ENCODE results near the gene PIP5K1B. TPM values are rescaled to one million over a fixed set of nuclear protein-coding genes. Genes with fewer than 3 reads are reported as not detected.

The PIP5K1B gene
- total RNA-seq, 2 donors from 2014 or later, result 2.6 to 2.7 TPM

- intact Hi-C loops (cut with DNase I), result no loop called here
- no peak for DNase-seq (ENCODE audit: low spot score)
Measured at GRCh38 chr9:68925175-68925574, 220.1 kb downstream of the PIP5K1B start.

- DNase-seq (ENCODE audit: low spot score), result no peak
- intact Hi-C loops (cut with DNase I), result no loop called here
Measured at GRCh38 chr9:68927165-68927564, 222.1 kb downstream of the PIP5K1B start.

- intact Hi-C loops (cut with DNase I), result no loop called here
- no peak for DNase-seq (ENCODE audit: low spot score)
Measured at GRCh38 chr9:68931821-68932220, 226.8 kb downstream of the PIP5K1B start.

GRCh38 chr9:68932458-68932857 is 227.4 kb downstream of the PIP5K1B start:
- no peak for DNase-seq (ENCODE audit: low spot score)
- intact Hi-C loops (cut with DNase I), result no loop called here

- no peak for DNase-seq (ENCODE audit: low spot score)
- intact Hi-C loops (cut with DNase I), result no loop called here
Measured at GRCh38 chr9:68933434-68934328, 228.6 kb downstream of the PIP5K1B start.

- DNase-seq (ENCODE audit: low spot score), result no peak
- intact Hi-C loops (cut with DNase I), result no loop called here
Measured at GRCh38 chr9:68934329-68934644, 229.2 kb downstream of the PIP5K1B start.

- no peak for DNase-seq (ENCODE audit: low spot score)
- intact Hi-C loops (cut with DNase I), result no loop called here
Measured at GRCh38 chr9:68940573-68940972, 235.5 kb downstream of the PIP5K1B start.

GRCh38 chr9:68941780-68942459 is 236.9 kb downstream of the PIP5K1B start:
- intact Hi-C loops (cut with DNase I), result no loop called here
- DNase-seq (ENCODE audit: low spot score), result no peak

- DNase-seq (ENCODE audit: low spot score), result no peak
- intact Hi-C loops (cut with DNase I), result no loop called here
Measured at GRCh38 chr9:68942790-68943189, 237.8 kb downstream of the PIP5K1B start.

- no peak for DNase-seq (ENCODE audit: low spot score)
- intact Hi-C loops (cut with DNase I), result no loop called here
Measured at GRCh38 chr9:68947015-68947414, 242.0 kb downstream of the PIP5K1B start.

- no peak for DNase-seq (ENCODE audit: low spot score)
- intact Hi-C loops (cut with DNase I), result no loop called here
Measured at GRCh38 chr9:68947842-68948569, 243.0 kb downstream of the PIP5K1B start.

- intact Hi-C loops (cut with DNase I), result no loop called here
Measured at GRCh38 chr9:68949271-68950000, 244.4 kb downstream of the PIP5K1B start.

GRCh38 chr9:68950188-68950587 is 245.1 kb downstream of the PIP5K1B start:
- DNase-seq (ENCODE audit: low spot score), result no peak
- intact Hi-C loops (cut with DNase I), result no loop called here

More at GRCh38 chr9:68949271-68950000, 244.4 kb downstream of the PIP5K1B start:
- DNase-seq (ENCODE audit: low spot score), result no peak

- intact Hi-C loops (cut with DNase I), result no loop called here
- no peak for DNase-seq (ENCODE audit: low spot score)
Measured at GRCh38 chr9:68950689-68951088, 245.6 kb downstream of the PIP5K1B start.

- intact Hi-C loops (cut with DNase I), result no loop called here
- DNase-seq (ENCODE audit: low spot score), result no peak
Measured at GRCh38 chr9:68951879-68952659, 247.0 kb downstream of the PIP5K1B start.

- intact Hi-C loops (cut with DNase I), result no loop called here
- DNase-seq (ENCODE audit: low spot score), result no peak
Measured at GRCh38 chr9:68953771-68954170, 248.7 kb downstream of the PIP5K1B start.

- intact Hi-C loops (cut with DNase I), result no loop called here
- no peak for DNase-seq (ENCODE audit: low spot score)
Measured at GRCh38 chr9:68955330-68955729, 250.3 kb downstream of the PIP5K1B start.

GRCh38 chr9:68957479-68957878 is 252.4 kb downstream of the PIP5K1B start:
- intact Hi-C loops (cut with DNase I), result no loop called here
- DNase-seq (ENCODE audit: low spot score), result no peak

- DNase-seq (ENCODE audit: low spot score), result no peak
- intact Hi-C loops (cut with DNase I), result no loop called here
Measured at GRCh38 chr9:68961587-68961986, 256.5 kb downstream of the PIP5K1B start.
